H7 (cell line): ENCODE measurements around the gene THEMIS. TPM values are rescaled to one million over a fixed set of nuclear protein-coding genes. Genes with fewer than 3 reads are reported as not detected.
"Not testable (repeated sequence)": the region's sequence is repeated elsewhere in the genome, so short reads cannot be mapped to it uniquely, and the experiment has no call there.

Experiments used
- DNase-seq: peaks from one replicate; pipeline ENCODE4 v3.0.0; 2012
- H3K27me3 ChIP-seq: 2 replicates; pipeline ENCODE4 v1.6.0; 2011; ENCODE audit warnings: mild to moderate bottlenecking, low read length; ENCODE audit not compliant: control insufficient read depth, insufficient read depth
- H3K36me3 ChIP-seq: replicated peaks from 2 replicates; pipeline ENCODE4 v1.5.1; 2011; ENCODE audit warnings: low read length; ENCODE audit not compliant: control insufficient read depth, insufficient read depth
- H3K4me3 ChIP-seq: 2 replicates; pipeline ENCODE4 v1.5.1; 2011; ENCODE audit warnings: low read depth, mild to moderate bottlenecking, control low read depth, low read length, moderate library complexity; ENCODE audit not compliant: insufficient read depth
- total RNA-seq: library from RNA; depleted of rRNA; stranded (reverse); fragments of >200 nt; shearing (Covaris generic); gene quantifications from 2 replicates; pipeline ENCODE4 v1.2.3, GENCODE V29; 2014

The THEMIS gene
- total RNA-seq, 1 experiment from 2014 or later = not detected

- DNase-seq = no peak
- Histone ChIP-seq H3K36me3 (no peaks in the 10 kb centered on the region), H3K27me3 (no peaks in the 10 kb centered on the region), H3K4me3 (no peak overlapping the region)
These were observed 9.0 kb downstream of the THEMIS start for GRCh38 chr6:127891731-127892326.

- no peak for DNase-seq
- H3K4me3 ChIP-seq = no peak overlapping the region
- H3K36me3 ChIP-seq = no peaks in the 10 kb centered on the region
These were observed 14.3 kb downstream of the THEMIS start for GRCh38 chr6:127886603-127887002.

GRCh38 chr6:127884134-127884533 is 16.7 kb downstream of the THEMIS start:
- H3K27me3 ChIP-seq = no peaks in the 10 kb centered on the region
- no peak overlapping the region for H3K4me3 ChIP-seq
- no peak for DNase-seq
- no peaks in the 10 kb centered on the region for H3K36me3 ChIP-seq

More at GRCh38 chr6:127886603-127887002, 14.3 kb downstream of the THEMIS start:
- H3K27me3 ChIP-seq = no peaks in the 10 kb centered on the region

- not testable (repeated sequence) for DNase-seq, H3K27me3 ChIP-seq, H3K36me3 ChIP-seq, H3K4me3 ChIP-seq
These were observed 18.9 kb downstream of the THEMIS start for GRCh38 chr6:127881949-127882348.

GRCh38 chr6:127880429-127880828 is 20.4 kb downstream of the THEMIS start:
- DNase-seq = no peak
- no peaks in the 10 kb centered on the region for H3K27me3 ChIP-seq
- H3K4me3 ChIP-seq = no peak overlapping the region
- no peaks in the 10 kb centered on the region for H3K36me3 ChIP-seq

- Histone ChIP-seq H3K27me3 (no peaks in the 10 kb centered on the region), H3K4me3 (no peak overlapping the region), H3K36me3 (no peaks in the 10 kb centered on the region)
- DNase-seq = peak; percentile 42
These were observed 21.2 kb downstream of the THEMIS start for GRCh38 chr6:127879685-127880084.

- no peaks in the 10 kb centered on the region for H3K36me3 ChIP-seq
- DNase-seq = no peak
- H3K4me3 ChIP-seq = no peak overlapping the region
- H3K27me3 ChIP-seq = no peaks in the 10 kb centered on the region
These were observed 22.7 kb downstream of the THEMIS start for GRCh38 chr6:127878115-127878514.

- Histone ChIP-seq H3K27me3 (no peaks in the 10 kb centered on the region), H3K36me3 (no peaks in the 10 kb centered on the region), H3K4me3 (no peak overlapping the region)
- DNase-seq = no peak
These were observed 23.6 kb downstream of the THEMIS start for GRCh38 chr6:127877231-127877630.

- H3K4me3 ChIP-seq = no peak overlapping the region
- H3K36me3 ChIP-seq = no peaks in the 10 kb centered on the region
- DNase-seq = no peak
- H3K27me3 ChIP-seq = no peaks in the 10 kb centered on the region
These were observed 31.0 kb downstream of the THEMIS start for GRCh38 chr6:127869772-127870404.

- H3K4me3 ChIP-seq = no peak overlapping the region
- H3K27me3 ChIP-seq = no peaks in the 10 kb centered on the region
- DNase-seq = no peak
- H3K36me3 ChIP-seq = no peaks in the 10 kb centered on the region
These were observed 31.7 kb downstream of the THEMIS start for GRCh38 chr6:127869183-127869582.

GRCh38 chr6:127868338-127868737 is 32.5 kb downstream of the THEMIS start:
- no peaks in the 10 kb centered on the region for H3K36me3 ChIP-seq
- DNase-seq = no peak
- no peak overlapping the region for H3K4me3 ChIP-seq
- H3K27me3 ChIP-seq = no peaks in the 10 kb centered on the region

- H3K27me3 ChIP-seq = no peaks in the 10 kb centered on the region
- DNase-seq = no peak
- no peak overlapping the region for H3K4me3 ChIP-seq
- no peaks in the 10 kb centered on the region for H3K36me3 ChIP-seq
These were observed 34.1 kb downstream of the THEMIS start for GRCh38 chr6:127866766-127867165.

- Histone ChIP-seq H3K4me3 (no peak overlapping the region), H3K36me3 (no peaks in the 10 kb centered on the region), H3K27me3 (no peaks in the 10 kb centered on the region)
- no peak for DNase-seq
These were observed 35.8 kb downstream of the THEMIS start for GRCh38 chr6:127865108-127865507.

GRCh38 chr6:127864701-127865100 is 36.2 kb downstream of the THEMIS start:
- no peaks in the 10 kb centered on the region for H3K36me3 ChIP-seq
- no peak for DNase-seq
- no peaks in the 10 kb centered on the region for H3K27me3 ChIP-seq
- H3K4me3 ChIP-seq = no peak overlapping the region

- no peak for DNase-seq
- H3K36me3 ChIP-seq = no peaks in the 10 kb centered on the region
- no peaks in the 10 kb centered on the region for H3K27me3 ChIP-seq
- H3K4me3 ChIP-seq = no peak overlapping the region
These were observed 40.1 kb downstream of the THEMIS start for GRCh38 chr6:127860723-127861122.
